Measurements from ENCODE around the gene TYMP. TPM values are rescaled to one million over a fixed set of nuclear protein-coding genes. Genes with fewer than 3 reads are reported as not detected.

The TYMP gene
- total and polyA plus RNA-seq, 10 of the 15 experiments (the other 5 are each of a cell fraction or from before 2014, with no cell fraction given) = 0.42 to 57.8 (median 24.6) TPM

DNA sequence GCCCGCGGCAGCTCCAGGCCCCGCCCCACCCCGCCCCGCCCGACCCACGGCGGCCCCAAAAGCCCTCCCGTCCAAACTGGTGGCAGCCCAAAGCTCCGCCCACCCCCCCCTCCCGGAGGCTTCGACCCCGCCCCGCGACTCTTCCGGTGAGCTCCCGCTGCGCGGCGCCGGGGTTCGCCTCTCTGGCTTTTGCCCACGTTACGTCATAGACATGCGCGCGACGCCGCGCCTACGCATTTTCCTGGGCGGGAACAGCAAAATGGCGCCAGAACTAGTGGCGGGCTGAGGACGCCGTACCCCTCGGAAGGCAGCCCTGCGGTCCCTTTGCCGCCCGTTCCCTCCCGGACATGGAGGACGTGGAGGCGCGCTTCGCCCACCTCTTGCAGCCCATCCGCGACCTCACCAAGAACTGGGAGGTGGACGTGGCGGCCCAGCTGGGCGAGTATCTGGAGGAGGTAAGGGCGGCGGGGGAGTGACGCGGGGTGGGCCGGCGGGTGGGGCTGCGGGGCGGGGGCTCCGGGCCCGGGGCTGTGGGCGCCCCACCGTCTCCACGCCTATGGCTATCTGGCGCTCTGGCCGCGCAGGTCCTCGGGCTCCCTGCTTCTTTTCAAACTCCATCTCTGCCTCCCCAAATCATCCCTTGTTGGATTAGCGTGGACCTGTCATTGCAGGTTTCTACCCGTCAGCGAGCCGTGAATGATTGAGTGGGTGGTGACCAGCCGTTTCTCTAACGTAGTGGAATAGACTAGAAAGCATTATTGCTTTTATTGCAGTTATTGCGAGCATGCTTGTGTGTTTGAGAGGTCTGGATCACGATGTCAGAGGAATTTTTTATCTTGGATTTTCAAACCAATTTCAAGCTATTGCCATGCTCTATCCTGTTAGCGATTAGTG lies 21.6 kb downstream of the TYMP start, which contains the start of gene NCAPH2 (continued):
- peak; percentile 84; the same call in 1 of the 2 replicates for TF ChIP-seq HDAC2 (IDR thresholded peaks at IDR 0.05)
- TF ChIP-seq IKZF1 (conservative IDR thresholded peaks at IDR 0.05) = peak; percentile 50
- TF ChIP-seq DPF2 (IDR thresholded peaks at IDR 0.05) = no peak
- TF ChIP-seq TAF1 (IDR thresholded peaks at IDR 0.05; ENCODE audit: borderline replicate concordance, low read depth, low read length) = peak; percentile 95
- TF ChIP-seq, protein P1, sequence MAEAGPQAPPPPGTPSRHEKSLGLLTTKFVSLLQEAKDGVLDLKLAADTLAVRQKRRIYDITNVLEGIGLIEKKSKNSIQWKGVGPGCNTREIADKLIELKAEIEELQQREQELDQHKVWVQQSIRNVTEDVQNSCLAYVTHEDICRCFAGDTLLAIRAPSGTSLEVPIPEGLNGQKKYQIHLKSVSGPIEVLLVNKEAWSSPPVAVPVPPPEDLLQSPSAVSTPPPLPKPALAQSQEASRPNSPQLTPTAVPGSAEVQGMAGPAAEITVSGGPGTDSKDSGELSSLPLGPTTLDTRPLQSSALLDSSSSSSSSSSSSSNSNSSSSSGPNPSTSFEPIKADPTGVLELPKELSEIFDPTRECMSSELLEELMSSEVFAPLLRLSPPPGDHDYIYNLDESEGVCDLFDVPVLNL (IDR thresholded peaks at IDR 0.05; ENCODE audit: low read depth, low read length) = peak; percentile 89
- TF ChIP-seq GABPA (IDR thresholded peaks at IDR 0.05; ENCODE audit: low read depth) = peak; percentile 81; the same call in 1 of the 2 replicates
- TF ChIP-seq POLR2AphosphoS2 (IDR thresholded peaks at IDR 0.05; ENCODE audit: low read depth, low read length) = peak; percentile 79; the same call in 1 of the 2 replicates
- TF ChIP-seq CHD4 (IDR thresholded peaks at IDR 0.05) = no peak
- TF ChIP-seq IKZF2 (IDR thresholded peaks at IDR 0.05) = 0 out of 4 replicates have a peak, but pooled peaks of 1 of the 2 experiments have one; percentile 24
- TF ChIP-seq POLR2A (IDR thresholded peaks at IDR 0.05; ENCODE audit: low read depth, low read length) = peak; percentile 98
- peak; percentile 79 for TF ChIP-seq BACH1 (IDR thresholded peaks at IDR 0.05; ENCODE audit: borderline replicate concordance)
- peak; percentile 99 for TF ChIP-seq CREM (IDR thresholded peaks at IDR 0.05; ENCODE audit: low read depth)
- TF ChIP-seq, protein P2, sequence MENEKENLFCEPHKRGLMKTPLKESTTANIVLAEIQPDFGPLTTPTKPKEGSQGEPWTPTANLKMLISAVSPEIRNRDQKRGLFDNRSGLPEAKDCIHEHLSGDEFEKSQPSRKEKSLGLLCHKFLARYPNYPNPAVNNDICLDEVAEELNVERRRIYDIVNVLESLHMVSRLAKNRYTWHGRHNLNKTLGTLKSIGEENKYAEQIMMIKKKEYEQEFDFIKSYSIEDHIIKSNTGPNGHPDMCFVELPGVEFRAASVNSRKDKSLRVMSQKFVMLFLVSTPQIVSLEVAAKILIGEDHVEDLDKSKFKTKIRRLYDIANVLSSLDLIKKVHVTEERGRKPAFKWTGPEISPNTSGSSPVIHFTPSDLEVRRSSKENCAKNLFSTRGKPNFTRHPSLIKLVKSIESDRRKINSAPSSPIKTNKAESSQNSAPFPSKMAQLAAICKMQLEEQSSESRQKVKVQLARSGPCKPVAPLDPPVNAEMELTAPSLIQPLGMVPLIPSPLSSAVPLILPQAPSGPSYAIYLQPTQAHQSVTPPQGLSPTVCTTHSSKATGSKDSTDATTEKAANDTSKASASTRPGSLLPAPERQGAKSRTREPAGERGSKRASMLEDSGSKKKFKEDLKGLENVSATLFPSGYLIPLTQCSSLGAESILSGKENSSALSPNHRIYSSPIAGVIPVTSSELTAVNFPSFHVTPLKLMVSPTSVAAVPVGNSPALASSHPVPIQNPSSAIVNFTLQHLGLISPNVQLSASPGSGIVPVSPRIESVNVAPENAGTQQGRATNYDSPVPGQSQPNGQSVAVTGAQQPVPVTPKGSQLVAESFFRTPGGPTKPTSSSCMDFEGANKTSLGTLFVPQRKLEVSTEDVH (IDR thresholded peaks at IDR 0.05; ENCODE audit: low read depth, partially characterized antibody) = peak; percentile 86
- TF ChIP-seq RCOR1 (conservative IDR thresholded peaks at IDR 0.05; ENCODE audit: low read depth, low read length) = no peak
- 0 out of 2 replicates have a peak, but pooled peaks have one; percentile 28 for TF ChIP-seq HDGF (IDR thresholded peaks at IDR 0.05)
- TF ChIP-seq, protein P3, sequence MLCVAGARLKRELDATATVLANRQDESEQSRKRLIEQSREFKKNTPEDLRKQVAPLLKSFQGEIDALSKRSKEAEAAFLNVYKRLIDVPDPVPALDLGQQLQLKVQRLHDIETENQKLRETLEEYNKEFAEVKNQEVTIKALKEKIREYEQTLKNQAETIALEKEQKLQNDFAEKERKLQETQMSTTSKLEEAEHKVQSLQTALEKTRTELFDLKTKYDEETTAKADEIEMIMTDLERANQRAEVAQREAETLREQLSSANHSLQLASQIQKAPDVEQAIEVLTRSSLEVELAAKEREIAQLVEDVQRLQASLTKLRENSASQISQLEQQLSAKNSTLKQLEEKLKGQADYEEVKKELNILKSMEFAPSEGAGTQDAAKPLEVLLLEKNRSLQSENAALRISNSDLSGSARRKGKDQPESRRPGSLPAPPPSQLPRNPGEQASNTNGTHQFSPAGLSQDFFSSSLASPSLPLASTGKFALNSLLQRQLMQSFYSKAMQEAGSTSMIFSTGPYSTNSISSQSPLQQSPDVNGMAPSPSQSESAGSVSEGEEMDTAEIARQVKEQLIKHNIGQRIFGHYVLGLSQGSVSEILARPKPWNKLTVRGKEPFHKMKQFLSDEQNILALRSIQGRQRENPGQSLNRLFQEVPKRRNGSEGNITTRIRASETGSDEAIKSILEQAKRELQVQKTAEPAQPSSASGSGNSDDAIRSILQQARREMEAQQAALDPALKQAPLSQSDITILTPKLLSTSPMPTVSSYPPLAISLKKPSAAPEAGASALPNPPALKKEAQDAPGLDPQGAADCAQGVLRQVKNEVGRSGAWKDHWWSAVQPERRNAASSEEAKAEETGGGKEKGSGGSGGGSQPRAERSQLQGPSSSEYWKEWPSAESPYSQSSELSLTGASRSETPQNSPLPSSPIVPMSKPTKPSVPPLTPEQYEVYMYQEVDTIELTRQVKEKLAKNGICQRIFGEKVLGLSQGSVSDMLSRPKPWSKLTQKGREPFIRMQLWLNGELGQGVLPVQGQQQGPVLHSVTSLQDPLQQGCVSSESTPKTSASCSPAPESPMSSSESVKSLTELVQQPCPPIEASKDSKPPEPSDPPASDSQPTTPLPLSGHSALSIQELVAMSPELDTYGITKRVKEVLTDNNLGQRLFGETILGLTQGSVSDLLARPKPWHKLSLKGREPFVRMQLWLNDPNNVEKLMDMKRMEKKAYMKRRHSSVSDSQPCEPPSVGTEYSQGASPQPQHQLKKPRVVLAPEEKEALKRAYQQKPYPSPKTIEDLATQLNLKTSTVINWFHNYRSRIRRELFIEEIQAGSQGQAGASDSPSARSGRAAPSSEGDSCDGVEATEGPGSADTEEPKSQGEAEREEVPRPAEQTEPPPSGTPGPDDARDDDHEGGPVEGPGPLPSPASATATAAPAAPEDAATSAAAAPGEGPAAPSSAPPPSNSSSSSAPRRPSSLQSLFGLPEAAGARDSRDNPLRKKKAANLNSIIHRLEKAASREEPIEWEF (IDR thresholded peaks at IDR 0.05; ENCODE audit: insufficient replicate concordance, low read depth, low read length) = no peak
- peak; percentile 93 for TF ChIP-seq NBN (IDR thresholded peaks at IDR 0.05)
- TF ChIP-seq, protein P4, sequence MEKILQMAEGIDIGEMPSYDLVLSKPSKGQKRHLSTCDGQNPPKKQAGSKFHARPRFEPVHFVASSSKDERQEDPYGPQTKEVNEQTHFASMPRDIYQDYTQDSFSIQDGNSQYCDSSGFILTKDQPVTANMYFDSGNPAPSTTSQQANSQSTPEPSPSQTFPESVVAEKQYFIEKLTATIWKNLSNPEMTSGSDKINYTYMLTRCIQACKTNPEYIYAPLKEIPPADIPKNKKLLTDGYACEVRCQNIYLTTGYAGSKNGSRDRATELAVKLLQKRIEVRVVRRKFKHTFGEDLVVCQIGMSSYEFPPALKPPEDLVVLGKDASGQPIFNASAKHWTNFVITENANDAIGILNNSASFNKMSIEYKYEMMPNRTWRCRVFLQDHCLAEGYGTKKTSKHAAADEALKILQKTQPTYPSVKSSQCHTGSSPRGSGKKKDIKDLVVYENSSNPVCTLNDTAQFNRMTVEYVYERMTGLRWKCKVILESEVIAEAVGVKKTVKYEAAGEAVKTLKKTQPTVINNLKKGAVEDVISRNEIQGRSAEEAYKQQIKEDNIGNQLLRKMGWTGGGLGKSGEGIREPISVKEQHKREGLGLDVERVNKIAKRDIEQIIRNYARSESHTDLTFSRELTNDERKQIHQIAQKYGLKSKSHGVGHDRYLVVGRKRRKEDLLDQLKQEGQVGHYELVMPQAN (conservative IDR thresholded peaks at IDR 0.05) = peak; percentile 96
- TF ChIP-seq MTA2 (IDR thresholded peaks at IDR 0.05; ENCODE audit: low read depth) = no peak
- TF ChIP-seq NRF1 (conservative IDR thresholded peaks at IDR 0.05; ENCODE audit: low read depth, low read length) = peak; percentile 47
